Endodermal cell (in vitro differentiated cells): ENCODE data around the gene GNAQ. TPM values are rescaled to one million over a fixed set of nuclear protein-coding genes. Genes with fewer than 3 reads are reported as not detected.
A peak's percentile ranks its signal among the peaks of the same experiment; 100 is the strongest.

Source experiments
- DNase-seq: peaks from one replicate; pipeline ENCODE4 v3.0.0-alpha.2; 2017
- H3K27ac ChIP-seq: 2 replicates; pipeline ENCODE4 v1.5.1; 2013; ENCODE audit warnings: mild to moderate bottlenecking, low read depth, low read length, moderate library complexity
- H3K27me3 ChIP-seq: 2 replicates; pipeline ENCODE4 v1.6.1; 2013; ENCODE audit warnings: mild to moderate bottlenecking, low read length, moderate library complexity; ENCODE audit not compliant: insufficient read depth, control insufficient read depth, poor library complexity, severe bottlenecking
- H3K36me3 ChIP-seq: 2 replicates; pipeline ENCODE4 v1.7.0; 2013; ENCODE audit warnings: mild to moderate bottlenecking, low read length, moderate library complexity; ENCODE audit not compliant: control insufficient read depth, insufficient read depth
- H3K4me1 ChIP-seq: one replicate; pipeline ENCODE4 v1.7.0; 2013; ENCODE audit warnings: low read length; ENCODE audit not compliant: control insufficient read depth, insufficient read depth
- H3K4me3 ChIP-seq: 2 replicates; pipeline ENCODE4 v1.5.1; 2013; ENCODE audit warnings: mild to moderate bottlenecking, low read length, moderate library complexity
- H3K9ac ChIP-seq: 2 replicates; pipeline ENCODE4 v1.6.1; 2013; ENCODE audit warnings: mild to moderate bottlenecking, low read length, moderate library complexity; ENCODE audit not compliant: poor library complexity, severe bottlenecking; ENCODE audit errors: extremely low read depth
- H3K9me3 ChIP-seq: 2 replicates; pipeline ENCODE4 v1.6.1; 2013; ENCODE audit warnings: mild to moderate bottlenecking, low read length, moderate library complexity; ENCODE audit not compliant: control insufficient read depth
- H3K27ac Mint-ChIP-seq: 2 replicates; pipeline ENCODE4 v1.8.0; 2020; ENCODE audit warnings: mixed read lengths
- H3K27me3 Mint-ChIP-seq: 2 replicates; pipeline ENCODE4 v1.8.0; 2021; ENCODE audit warnings: mild to moderate bottlenecking, mixed read lengths; ENCODE audit not compliant: insufficient read depth
- H3K36me3 Mint-ChIP-seq: 2 replicates; pipeline ENCODE4 v1.8.0; 2020; ENCODE audit warnings: low read depth, mixed read lengths
- H3K4me1 Mint-ChIP-seq: 2 replicates; pipeline ENCODE4 v1.8.0; 2020; ENCODE audit warnings: mixed read lengths
- H3K4me3 Mint-ChIP-seq: 2 replicates; pipeline ENCODE4 v1.8.0; 2020; ENCODE audit warnings: mild to moderate bottlenecking, moderate library complexity, mixed read lengths
- H3K9me3 Mint-ChIP-seq: 2 replicates; pipeline ENCODE4 v1.8.0; 2020; ENCODE audit warnings: mild to moderate bottlenecking, mixed read lengths
- whole genome bisulfite sequencing, 2 experiments: methylation state at CpG; one replicate each; pipeline versions ENCODE4 v1.1.5 to v1.1.7; 2013; ENCODE audit warnings: missing lambda C conversion rate in 2 of 2, mixed read lengths in 1 of 2; ENCODE audit not compliant: insufficient coverage in 1 of 2, insufficient read length in 1 of 2; 5-methylcytosine and 5-hydroxymethylcytosine counted together
- total RNA-seq, 2 donors: library from RNA; stranded (reverse); fragmentation: NEBNext Ultra II Directional in 1 of 2; extraction: Animal tissue kit (Norgen Biotek cat#: 25700) in 1 of 2; gene quantifications; 2 replicates in 1 of 2; 3 replicates in 1 of 2; pipeline ENCODE4 v1.2.1, GENCODE V29; 2021
- TF ChIP-seq, protein P1 (sequence below): fragments of 200-600 bp; sonication (generic); conservative IDR thresholded peaks from 2 replicates; pipeline ENCODE4 v1.5.0; 2021; ENCODE audit warnings: antibody characterized with exemption, mild to moderate bottlenecking

Gene GNAQ
- total RNA-seq, 2 donors from 2014 or later, result 46.0 to 57.6 TPM

DNA sequence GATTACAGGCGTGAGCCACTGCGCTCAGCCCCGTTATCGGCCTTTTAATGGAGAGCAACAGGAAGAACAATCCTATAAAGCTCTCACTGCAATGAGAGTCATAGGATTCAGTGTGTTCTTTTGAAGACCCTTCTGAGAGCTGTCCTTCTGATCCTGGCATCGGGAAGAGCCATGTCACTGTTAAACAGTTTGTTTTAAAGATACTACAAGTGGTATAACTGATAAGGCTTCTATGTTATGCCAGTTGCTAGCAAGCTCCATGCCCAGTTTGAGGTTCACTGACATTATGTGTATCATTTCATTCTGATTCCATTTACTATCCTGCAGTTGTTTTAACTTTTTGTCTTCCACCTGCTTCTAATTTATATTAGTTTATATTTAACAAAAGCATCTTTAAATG is 55.8 kb downstream of the GNAQ start:
- Mint-ChIP-seq H3K4me1 (peaks cover 21% of the 10 kb centered on the region), H3K27me3 (no peaks in the 10 kb centered on the region), H3K27ac (peak overlapping the region; percentile 55), H3K4me3 (no peak overlapping the region), H3K9me3 (no peaks in the 10 kb centered on the region), H3K36me3 (peaks cover 14% of the 10 kb centered on the region)
- H3K4me1 ChIP-seq, result peaks cover 3% of the 10 kb centered on the region
- H3K27me3 ChIP-seq, result no peaks in the 10 kb centered on the region
- TF ChIP-seq, protein P1, sequence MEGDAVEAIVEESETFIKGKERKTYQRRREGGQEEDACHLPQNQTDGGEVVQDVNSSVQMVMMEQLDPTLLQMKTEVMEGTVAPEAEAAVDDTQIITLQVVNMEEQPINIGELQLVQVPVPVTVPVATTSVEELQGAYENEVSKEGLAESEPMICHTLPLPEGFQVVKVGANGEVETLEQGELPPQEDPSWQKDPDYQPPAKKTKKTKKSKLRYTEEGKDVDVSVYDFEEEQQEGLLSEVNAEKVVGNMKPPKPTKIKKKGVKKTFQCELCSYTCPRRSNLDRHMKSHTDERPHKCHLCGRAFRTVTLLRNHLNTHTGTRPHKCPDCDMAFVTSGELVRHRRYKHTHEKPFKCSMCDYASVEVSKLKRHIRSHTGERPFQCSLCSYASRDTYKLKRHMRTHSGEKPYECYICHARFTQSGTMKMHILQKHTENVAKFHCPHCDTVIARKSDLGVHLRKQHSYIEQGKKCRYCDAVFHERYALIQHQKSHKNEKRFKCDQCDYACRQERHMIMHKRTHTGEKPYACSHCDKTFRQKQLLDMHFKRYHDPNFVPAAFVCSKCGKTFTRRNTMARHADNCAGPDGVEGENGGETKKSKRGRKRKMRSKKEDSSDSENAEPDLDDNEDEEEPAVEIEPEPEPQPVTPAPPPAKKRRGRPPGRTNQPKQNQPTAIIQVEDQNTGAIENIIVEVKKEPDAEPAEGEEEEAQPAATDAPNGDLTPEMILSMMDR, result no peak
- H3K9ac ChIP-seq, result no peak overlapping the region
- no peak overlapping the region for H3K4me3 ChIP-seq
- H3K27ac ChIP-seq, result no peak overlapping the region
- WGBS, 2 experiments, result 92 to 96% methylated on average over 4 to 5 of the region's 5 CpGs
- peaks cover 3% of the 10 kb centered on the region for H3K36me3 ChIP-seq
- no peaks in the 10 kb centered on the region for H3K9me3 ChIP-seq
- DNase-seq, result no peak

DNA sequence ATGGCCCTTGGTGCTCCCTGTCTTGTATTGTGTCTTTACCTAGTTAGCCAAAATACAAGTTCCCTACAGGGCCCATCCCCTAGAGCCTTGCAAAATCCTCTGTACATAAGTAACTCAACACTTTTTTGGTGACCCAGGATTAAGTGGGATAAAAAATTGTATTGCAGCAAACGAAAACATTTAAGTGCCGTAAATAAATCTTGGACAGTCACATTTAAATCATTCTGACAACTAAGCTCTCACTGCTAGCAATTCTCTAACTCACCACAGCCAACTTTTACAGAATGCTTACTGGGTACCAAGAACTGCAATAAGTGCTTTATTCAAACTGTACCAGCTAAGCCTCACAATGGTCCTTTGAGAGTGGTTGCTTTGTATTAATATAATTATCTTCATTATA is 56.6 kb downstream of the GNAQ start:
- TF ChIP-seq, protein P1, result no peak
- WGBS, 2 experiments, result 83 to 97% methylated on average over 2 of the region's 2 CpGs
- no peaks in the 10 kb centered on the region for H3K9me3 ChIP-seq

DNA sequence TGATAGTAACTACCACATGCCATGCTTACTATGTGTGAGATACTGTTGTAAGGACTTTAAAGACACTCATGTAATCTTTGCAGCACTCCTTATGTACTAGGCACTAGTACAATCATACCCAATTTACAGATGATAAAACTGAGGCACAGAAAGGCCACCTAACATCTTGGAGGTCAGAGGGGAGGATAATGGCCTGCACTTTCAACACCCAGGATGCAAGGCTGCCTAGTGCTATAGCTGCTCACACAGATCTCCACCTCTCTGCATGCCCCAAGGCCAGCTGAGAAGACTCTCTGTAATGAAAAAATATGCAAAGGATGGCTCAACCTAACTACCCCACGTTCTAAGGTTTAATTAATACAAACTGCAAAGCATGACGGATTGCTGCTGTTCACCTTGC is 57.2 kb downstream of the GNAQ start:
- Histone ChIP-seq H3K4me1 (peaks cover 3% of the 10 kb centered on the region), H3K27ac (no peak overlapping the region), H3K9ac (no peak overlapping the region), H3K27me3 (no peaks in the 10 kb centered on the region), H3K9me3 (no peaks in the 10 kb centered on the region), H3K36me3 (peaks cover 3% of the 10 kb centered on the region), H3K4me3 (no peak overlapping the region)
- H3K27ac Mint-ChIP-seq, result no peak overlapping the region
- no peak overlapping the region for H3K4me3 Mint-ChIP-seq
- peaks cover 17% of the 10 kb centered on the region for H3K36me3 Mint-ChIP-seq
- no peak for DNase-seq
- 79 to 82% methylated on average over 2 of the region's 2 CpGs for WGBS, 2 experiments
- TF ChIP-seq, protein P1, result no peak
- no peaks in the 10 kb centered on the region for H3K9me3 Mint-ChIP-seq
- H3K4me1 Mint-ChIP-seq, result peaks cover 19% of the 10 kb centered on the region
- H3K27me3 Mint-ChIP-seq, result no peaks in the 10 kb centered on the region

More for the DNA sequence above, 56.6 kb downstream of the GNAQ start:
- H3K36me3 Mint-ChIP-seq, result peaks cover 17% of the 10 kb centered on the region
- peaks cover 21% of the 10 kb centered on the region for H3K4me1 Mint-ChIP-seq
- Histone ChIP-seq H3K36me3 (peaks cover 3% of the 10 kb centered on the region), H3K27me3 (no peaks in the 10 kb centered on the region), H3K4me3 (no peak overlapping the region), H3K4me1 (peaks cover 3% of the 10 kb centered on the region), H3K9ac (no peak overlapping the region), H3K27ac (no peak overlapping the region)
- H3K27me3 Mint-ChIP-seq, result no peaks in the 10 kb centered on the region
- no peak overlapping the region for H3K4me3 Mint-ChIP-seq
- no peak overlapping the region for H3K27ac Mint-ChIP-seq
- H3K9me3 Mint-ChIP-seq, result no peaks in the 10 kb centered on the region
- no peak for DNase-seq
